HFFc6 (cell line): ENCODE data around the gene NUFIP2. TPM values are rescaled to one million over a fixed set of nuclear protein-coding genes. Genes with fewer than 3 reads are reported as not detected.

Experiments used
- DNase-seq: peaks from one replicate; pipeline ENCODE4 v3.0.0-alpha.2; 2018
- H3K27ac Mint-ChIP-seq: 2 replicates; pipeline ENCODE4 v1.8.0; 2020; ENCODE audit warnings: mild to moderate bottlenecking, mixed read lengths
- H3K27me3 Mint-ChIP-seq: 2 replicates; pipeline ENCODE4 v1.8.0; 2021; ENCODE audit warnings: mild to moderate bottlenecking, moderate library complexity, mixed read lengths; ENCODE audit not compliant: insufficient read depth
- H3K36me3 Mint-ChIP-seq: 2 replicates; pipeline ENCODE4 v1.8.0; 2021; ENCODE audit warnings: low read depth, mixed read lengths
- H3K4me1 Mint-ChIP-seq: 2 replicates; pipeline ENCODE4 v1.8.0; 2020; ENCODE audit warnings: low read depth, mixed read lengths
- H3K4me3 Mint-ChIP-seq: 2 replicates; pipeline ENCODE4 v1.8.0; 2020; ENCODE audit warnings: mild to moderate bottlenecking, moderate library complexity, mixed read lengths
- H3K9me3 Mint-ChIP-seq: 2 replicates; pipeline ENCODE4 v1.8.0; 2020; ENCODE audit warnings: mild to moderate bottlenecking, mixed read lengths
- CTCF ChIP-seq: fragments of 200-600 bp; sonication (generic); IDR thresholded peaks from 2 replicates; pipeline ENCODE4 v1.5.0; 2021; ENCODE audit warnings: antibody characterized with exemption, mild to moderate bottlenecking
- total RNA-seq, 6 experiments: library from RNA; stranded (reverse); fragmentation: NEBNext Ultra II Directional; extraction: Animal tissue kit (Norgen Biotek cat#: 25700); gene quantifications; 2 replicates in 1 of 6; 3 replicates in 5 of 6; pipeline ENCODE4 v1.2.3, GENCODE V29; 2021

NUFIP2 gene
- total RNA-seq, 6 experiments from 2014 or later, result 43.8 to 51.8 (median 49.9) TPM

DNA sequence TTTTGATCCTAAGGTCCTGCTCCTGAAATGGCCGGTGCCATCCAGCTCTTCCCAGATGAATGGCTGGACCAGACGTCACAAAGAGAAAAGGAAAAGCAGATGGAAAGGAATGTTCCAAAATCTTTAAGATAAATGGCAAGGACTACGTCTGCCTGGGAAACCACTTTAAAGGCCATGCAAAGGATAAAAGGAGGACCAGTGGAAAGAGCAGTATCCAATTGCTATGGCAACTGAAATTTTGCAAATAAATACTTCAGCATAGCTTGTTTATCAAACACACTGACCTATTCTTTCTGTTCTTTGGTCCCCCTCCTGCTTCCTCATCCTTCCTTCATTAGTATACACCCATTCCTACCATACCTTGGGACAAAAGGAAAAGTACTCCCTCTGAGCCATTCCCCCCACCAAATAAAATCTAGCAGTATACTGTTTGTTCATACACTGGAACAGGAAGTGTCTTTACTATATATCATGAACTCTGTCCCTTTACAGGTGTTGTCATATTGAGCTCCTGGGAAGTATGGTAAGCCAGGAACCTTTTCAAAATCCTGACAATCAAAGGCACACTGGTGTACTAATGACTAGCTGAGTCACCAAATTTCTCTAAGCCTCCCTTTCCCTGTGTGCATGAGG, 37.2 kb upstream of the NUFIP2 start:
- no peak overlapping the region for H3K4me3 Mint-ChIP-seq
- no peak overlapping the region for H3K27ac Mint-ChIP-seq
- no peak for DNase-seq
- no peak for TF ChIP-seq CTCF
- no peaks in the 10 kb centered on the region for H3K36me3 Mint-ChIP-seq
- peaks cover 4% of the 10 kb centered on the region for H3K27me3 Mint-ChIP-seq
- H3K4me1 Mint-ChIP-seq, result no peaks in the 10 kb centered on the region
- no peaks in the 10 kb centered on the region for H3K9me3 Mint-ChIP-seq

DNA sequence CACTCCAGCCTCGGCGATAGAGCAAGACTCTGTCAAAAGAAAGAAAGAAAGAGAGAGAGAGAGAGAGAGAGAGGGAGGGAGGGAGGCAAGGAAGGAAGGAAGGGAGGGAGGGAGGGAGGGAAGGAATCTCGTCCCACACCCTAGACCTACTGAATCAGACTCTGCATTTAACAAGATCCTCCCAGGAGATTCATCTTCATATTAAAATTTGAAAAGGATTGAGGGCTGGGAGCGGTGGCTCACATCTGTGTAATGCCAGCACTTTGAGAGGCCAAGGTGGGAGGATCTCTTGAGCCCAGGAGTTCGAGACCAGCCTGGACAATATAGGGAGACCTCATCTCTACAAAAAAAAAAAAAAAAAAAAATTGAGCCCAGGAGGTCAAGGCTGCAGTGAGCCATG, 33.5 kb upstream of the NUFIP2 start:
- H3K4me1 Mint-ChIP-seq, result no peaks in the 10 kb centered on the region
- H3K27me3 Mint-ChIP-seq, result peaks cover 6% of the 10 kb centered on the region
- H3K36me3 Mint-ChIP-seq, result no peaks in the 10 kb centered on the region
- no peak overlapping the region for H3K4me3 Mint-ChIP-seq
- no peak for DNase-seq
- no peaks in the 10 kb centered on the region for H3K9me3 Mint-ChIP-seq
- no peak for TF ChIP-seq CTCF
- H3K27ac Mint-ChIP-seq, result no peak overlapping the region

DNA sequence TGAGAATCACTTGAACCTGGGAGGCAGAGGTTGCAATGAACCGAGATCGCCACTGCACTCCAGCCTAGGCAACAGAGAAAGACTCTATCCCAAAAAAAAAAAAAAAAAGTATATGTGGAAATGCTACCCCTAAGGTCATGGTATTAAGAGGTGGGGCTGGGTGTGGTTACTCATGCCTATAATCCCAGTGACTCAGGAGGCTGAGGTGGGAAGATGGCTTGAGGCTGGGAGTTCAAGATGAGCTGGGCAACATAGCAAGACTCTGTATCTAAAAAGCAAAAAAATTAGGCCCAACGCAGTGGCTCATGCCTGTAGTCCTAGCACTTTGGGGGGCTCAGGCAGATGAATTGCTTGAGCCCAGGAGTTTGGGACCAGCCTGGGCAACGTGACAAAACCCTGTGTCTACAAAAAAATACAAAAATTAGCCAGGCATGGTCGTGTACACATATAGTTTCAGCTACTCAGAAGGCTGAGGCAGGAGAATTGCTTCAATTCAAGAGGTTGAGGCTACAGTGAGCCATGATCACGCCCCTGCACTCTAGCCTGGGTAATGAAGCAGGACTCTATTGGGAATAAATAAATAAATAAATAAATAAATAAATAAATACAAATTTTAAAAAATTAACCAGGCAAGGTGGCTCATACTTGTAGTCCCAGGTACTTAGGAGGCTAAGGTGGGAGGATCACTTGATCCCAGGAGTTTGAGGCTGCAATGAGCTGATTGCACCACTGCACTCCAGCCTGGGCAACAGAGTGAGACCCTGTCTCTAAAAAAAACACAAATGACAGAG, 32.3 kb upstream of the NUFIP2 start:
- no peak for DNase-seq
- H3K27me3 Mint-ChIP-seq, result peaks cover 6% of the 10 kb centered on the region
- no peak overlapping the region for H3K4me3 Mint-ChIP-seq
- no peaks in the 10 kb centered on the region for H3K4me1 Mint-ChIP-seq
- TF ChIP-seq CTCF, result no peak
- H3K9me3 Mint-ChIP-seq, result no peaks in the 10 kb centered on the region
- H3K27ac Mint-ChIP-seq, result no peak overlapping the region
- H3K36me3 Mint-ChIP-seq, result no peaks in the 10 kb centered on the region

GRCh38 chr17:29322363-29322762, 28.4 kb upstream of the NUFIP2 start:
- Mint-ChIP-seq H3K9me3 (no peaks in the 10 kb centered on the region), H3K27ac (no peak overlapping the region), H3K4me3 (no peak overlapping the region), H3K4me1 (no peaks in the 10 kb centered on the region), H3K27me3 (peaks cover 14% of the 10 kb centered on the region), H3K36me3 (no peaks in the 10 kb centered on the region)
- TF ChIP-seq CTCF, result no peak
- no peak for DNase-seq

DNA sequence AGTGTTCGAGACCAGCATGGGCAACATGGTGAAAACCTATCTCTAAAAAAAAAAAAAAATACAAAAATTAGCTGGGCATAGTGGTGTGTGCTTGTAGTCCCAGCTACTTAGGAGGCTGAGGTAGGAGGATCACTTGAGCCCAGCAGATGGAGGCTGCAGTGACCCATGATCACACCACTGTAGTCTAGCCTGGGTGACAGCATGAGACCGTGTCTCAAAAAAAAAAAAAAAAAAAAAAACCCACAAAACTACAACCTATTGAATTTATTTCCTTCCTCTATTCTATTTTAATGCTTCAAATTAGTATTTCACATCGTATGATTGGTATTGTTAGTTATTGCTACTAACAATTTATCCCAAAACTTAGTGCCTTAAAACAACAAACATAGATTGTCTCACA, 9.4 kb upstream of the NUFIP2 start:
- no peak for TF ChIP-seq CTCF
- no peaks in the 10 kb centered on the region for H3K4me1 Mint-ChIP-seq
- no peaks in the 10 kb centered on the region for H3K9me3 Mint-ChIP-seq
- H3K27ac Mint-ChIP-seq, result no peak overlapping the region
- peaks cover 3% of the 10 kb centered on the region; the same call in 1 of the 2 replicates for H3K27me3 Mint-ChIP-seq
- H3K4me3 Mint-ChIP-seq, result no peak overlapping the region
- no peak for DNase-seq
- H3K36me3 Mint-ChIP-seq, result no peaks in the 10 kb centered on the region
